GM21390 (cell line): ENCODE results near the gene UCKL1.
"Not testable (repeated sequence)": the region's sequence is repeated elsewhere in the genome, so short reads cannot be mapped to it uniquely, and the experiment has no call there.

ENCODE experiments used
- ATAC-seq: cut with Tn5 transposase; IDR thresholded peaks from one replicate; pipeline ENCODE4 v1.9.1; 2021; ENCODE audit not compliant: unreplicated experiment

Gene UCKL1

GRCh38 chr20:63955827-63956663, at the start of gene UCKL1:
Gene UCKL1 (minus strand): TSS chr20:63956416. CDS start chr20:63956372, 44 bp downstream.
- peak; percentile 59 for ATAC-seq

DNA sequence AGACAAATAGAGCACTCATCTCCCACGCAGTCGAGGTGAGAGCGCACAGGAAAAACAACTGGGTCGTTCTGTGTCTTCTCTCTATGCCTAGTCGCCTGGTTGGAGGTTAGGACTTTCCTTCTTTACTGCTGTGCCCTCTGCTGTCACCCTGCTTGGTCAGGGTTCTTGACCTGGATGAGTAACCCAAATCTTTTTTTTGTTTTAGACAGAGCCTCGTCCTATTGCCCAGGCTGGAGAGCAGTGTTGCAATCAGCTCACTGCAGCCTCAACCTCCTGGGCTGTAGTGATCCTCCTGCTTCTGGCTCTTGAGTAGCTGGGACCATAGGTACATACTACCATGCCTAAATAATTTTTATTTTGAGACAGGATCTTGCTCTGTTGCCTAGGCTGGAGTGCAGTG, 49.2 kb upstream of the UCKL1 start:
- ATAC-seq = no peak

GRCh38 chr20:64003960-64004725, 47.9 kb upstream of the UCKL1 start:
- ATAC-seq = no peak

GRCh38 chr20:64001607-64002011, 45.4 kb upstream of the UCKL1 start:
- no peak for ATAC-seq

- no peak for ATAC-seq
These were observed 44.7 kb upstream of the UCKL1 start for GRCh38 chr20:64000906-64001305.

DNA sequence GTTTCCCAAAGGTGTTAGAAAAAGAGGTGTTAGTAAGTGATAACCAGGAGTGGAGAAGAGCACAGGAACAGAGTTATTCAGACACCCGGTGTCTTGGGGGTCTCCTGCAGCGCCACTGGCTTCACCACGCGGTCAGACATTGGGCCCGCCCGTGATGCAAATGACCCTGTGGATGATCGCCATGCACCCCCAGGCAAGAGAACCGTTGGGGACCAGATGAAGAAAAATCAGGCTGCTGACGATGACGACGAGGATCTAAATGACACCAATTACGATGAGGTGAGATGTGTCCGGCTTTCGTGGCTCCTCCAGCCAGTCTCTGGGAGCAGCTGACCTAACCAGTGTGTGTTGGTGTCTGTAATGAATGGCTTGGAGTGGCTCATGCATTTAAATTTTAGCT, 26.7 kb upstream of the UCKL1 start:
- ATAC-seq = no peak

DNA sequence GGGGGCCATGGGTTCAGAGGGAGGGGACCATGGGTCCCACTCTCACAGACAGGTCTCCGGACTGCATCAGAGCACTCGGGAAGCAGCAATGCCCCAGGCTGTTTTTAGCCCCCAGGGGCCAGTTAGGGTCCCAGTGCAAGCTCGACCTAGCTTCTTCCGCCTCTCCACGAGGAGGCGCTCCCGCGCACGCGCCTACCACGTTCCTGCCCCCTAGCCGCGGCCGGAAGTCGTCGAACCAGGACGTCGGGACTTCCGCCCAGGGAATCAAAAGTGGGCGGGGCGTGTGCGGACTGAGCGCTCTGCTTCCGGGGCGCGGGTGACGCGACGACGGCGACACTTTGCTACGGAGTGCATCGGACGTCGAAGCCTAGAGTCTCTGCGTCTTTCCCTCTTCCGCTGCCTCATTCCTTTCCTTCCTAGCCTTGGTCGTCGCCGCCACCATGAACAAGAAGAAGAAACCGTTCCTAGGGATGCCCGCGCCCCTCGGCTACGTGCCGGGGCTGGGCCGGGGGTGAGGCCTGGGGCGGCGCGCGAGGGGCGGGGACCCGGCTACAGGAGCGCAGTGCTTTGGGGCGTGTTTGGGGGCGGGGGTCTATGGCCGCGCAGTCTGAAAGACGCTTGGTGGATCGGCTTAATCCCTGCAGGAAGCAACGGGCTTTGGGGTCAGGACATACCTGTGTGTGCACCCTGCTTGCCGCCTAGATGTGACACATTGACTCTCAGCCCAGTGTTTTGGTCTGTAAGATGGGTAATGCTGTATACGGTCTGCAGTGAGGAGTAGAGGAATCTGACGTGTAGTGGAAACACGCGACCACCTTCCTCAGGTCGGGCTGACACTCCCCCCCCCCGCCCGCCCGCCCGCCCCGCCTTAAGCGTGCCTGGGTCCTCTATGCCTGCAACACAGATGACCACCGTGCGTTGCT, 24.9 kb upstream of the UCKL1 start, which contains the start of gene PRPF6:
PRPF6 (plus strand) TSS at position 327 of the 923 bp plus-strand sequence; CDS start at position 441, 114 bp downstream.
- peak; percentile 47 for ATAC-seq

DNA sequence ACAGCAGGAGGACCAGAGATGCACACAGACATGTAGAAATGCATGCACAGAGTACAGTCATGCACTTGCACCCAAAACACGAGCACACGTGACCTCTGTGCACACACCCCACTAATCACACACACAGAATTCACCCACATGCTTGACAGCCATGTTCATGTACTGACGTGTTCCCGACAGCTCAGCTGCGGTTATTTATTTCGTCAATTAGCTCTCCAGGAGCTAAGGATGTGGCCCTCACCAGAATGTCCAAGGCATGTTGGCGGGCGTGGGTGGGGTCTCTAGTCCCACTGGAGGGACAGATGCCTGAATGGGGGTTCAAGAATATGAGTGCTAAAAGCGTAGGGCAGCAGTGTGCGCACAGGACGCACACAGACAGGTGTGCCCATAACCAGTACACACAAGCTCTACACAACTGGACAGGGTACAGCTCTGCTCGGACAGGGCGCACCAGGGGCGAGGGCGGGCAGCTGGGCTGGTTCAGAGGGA, 24.1 kb upstream of the UCKL1 start:
- ATAC-seq = peak; percentile 4

GRCh38 chr20:63979557-63980316, 23.5 kb upstream of the UCKL1 start, which contains the start of gene SAMD10:
Gene SAMD10 (minus strand): TSS chr20:63979642. CDS start chr20:63979467, 175 bp downstream.
- peak; percentile 29 for ATAC-seq

GRCh38 chr20:63979229-63979556, 23.0 kb upstream of the UCKL1 start:
- no peak for ATAC-seq

GRCh38 chr20:63978319-63979228, 22.4 kb upstream of the UCKL1 start:
- no peak for ATAC-seq

DNA sequence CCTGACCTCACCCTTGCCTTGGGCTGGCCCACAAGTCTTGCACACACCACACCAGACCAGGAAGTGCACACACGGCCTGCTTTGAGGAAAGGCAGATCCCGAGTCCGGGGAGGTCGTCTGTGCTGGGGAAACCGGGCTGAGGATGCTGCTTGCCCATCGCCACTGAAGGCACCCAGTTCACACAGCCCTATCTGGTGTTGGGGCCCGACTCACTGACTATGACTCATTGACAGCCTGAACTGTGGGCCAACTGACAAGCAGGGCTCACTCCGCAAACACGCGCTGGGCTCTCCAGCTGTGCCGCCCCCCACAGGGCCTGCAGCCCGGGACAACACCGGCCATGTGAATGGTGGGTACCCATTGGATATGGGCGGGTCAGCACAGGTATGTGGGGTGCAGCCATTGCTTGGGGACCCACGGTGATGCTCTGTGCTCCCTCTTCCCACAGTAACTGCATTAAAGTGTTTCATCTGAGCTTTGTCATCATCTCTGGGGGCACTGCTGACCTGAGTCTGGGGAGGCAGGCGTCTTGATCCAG, 21.6 kb upstream of the UCKL1 start:
- no peak for ATAC-seq

DNA sequence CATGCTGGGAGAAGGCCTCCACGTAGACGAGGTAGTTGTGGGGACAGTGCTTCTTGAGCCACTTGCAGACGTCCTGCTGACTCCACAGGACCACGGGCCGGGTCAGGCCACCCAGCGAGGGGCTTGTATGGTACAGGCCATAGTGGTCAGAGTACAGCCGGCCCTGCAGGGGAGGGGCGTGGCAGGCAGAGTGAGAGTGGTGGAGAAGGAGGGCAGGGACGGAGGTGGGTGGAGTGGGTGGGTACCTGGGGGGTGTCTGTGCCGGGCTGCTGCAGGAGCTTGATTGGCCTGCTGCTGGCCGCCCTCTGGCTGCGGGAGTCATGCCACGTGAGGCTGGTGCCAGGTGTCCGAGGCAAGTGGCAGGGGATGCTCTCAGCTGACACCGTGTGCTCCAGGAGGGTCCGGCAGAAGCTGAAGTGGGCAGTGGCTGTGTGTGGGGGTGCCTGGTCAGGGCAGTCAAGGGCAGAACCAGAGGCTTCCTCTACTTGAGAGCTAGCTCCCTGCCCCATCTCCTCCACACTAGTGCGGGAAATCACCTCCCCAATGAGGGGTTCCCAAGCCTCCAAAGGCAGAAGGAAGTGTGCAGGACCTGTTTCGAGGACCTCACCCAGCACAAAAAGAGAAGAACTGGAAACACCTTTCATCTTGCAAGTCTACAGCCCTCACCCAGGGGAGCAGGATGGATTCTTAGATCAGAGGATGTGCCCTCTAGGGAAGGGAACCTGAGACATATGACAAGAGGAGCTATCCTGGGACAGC, 20.9 kb upstream of the UCKL1 start:
- ATAC-seq = no peak

DNA sequence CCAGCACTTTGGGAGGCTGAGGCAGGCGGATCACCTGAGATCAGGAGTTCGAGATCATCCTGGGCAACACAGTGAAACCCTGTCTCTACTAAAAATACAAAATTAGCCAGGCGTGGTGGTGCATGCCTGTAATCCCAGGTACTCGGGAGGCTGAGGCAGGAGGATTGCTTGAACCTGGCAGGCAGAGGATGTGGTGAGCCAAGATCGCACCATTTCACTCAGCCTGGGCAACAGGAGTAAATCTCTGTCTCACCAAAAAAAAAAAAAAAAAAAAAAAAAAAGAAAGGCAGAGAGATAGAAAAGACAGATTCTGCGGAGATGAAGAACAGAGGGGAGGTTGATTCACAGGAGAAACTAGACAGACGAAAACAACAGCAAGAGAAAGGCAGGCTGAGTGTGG, 20.3 kb upstream of the UCKL1 start:
- not testable (repeated sequence) for ATAC-seq

DNA sequence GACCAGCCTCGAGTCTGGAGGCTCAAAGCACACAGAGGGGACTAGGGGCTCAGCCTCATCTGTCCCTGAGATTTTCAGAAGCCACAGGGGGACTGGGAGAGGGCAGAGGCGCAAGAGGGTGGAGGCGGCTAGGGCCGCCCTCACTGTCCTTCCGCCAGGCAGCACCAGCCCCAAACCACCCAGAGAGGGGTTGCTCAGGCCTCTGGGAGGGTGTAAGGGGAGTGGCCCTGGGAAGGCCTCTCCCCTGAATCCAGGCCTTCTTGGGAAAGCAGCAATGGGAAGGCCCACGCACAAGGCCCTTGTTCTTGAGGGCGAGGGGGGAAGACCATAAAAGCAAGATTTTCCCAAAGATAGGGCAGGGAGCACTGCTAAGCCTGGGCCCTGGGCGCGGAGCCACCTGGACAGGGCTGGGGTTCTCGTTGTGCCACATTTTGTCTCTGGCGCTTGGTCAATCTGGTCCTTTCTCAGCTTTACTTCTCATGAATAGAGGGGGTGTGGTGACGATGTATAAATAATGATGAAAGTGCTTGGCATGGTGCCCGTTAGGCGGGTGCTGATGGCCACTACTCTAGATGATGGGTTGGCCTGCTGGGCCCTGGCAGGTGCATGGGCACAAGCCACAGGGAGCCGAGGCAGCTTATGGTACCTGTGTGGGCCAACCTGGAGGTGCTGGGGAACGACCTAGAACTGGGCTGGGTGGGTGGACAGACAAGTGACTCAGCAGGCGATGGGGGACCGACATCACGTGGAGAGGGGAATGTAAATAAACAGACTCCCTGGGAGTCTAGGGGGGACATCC, 18.4 kb upstream of the UCKL1 start:
- no peak for ATAC-seq

DNA sequence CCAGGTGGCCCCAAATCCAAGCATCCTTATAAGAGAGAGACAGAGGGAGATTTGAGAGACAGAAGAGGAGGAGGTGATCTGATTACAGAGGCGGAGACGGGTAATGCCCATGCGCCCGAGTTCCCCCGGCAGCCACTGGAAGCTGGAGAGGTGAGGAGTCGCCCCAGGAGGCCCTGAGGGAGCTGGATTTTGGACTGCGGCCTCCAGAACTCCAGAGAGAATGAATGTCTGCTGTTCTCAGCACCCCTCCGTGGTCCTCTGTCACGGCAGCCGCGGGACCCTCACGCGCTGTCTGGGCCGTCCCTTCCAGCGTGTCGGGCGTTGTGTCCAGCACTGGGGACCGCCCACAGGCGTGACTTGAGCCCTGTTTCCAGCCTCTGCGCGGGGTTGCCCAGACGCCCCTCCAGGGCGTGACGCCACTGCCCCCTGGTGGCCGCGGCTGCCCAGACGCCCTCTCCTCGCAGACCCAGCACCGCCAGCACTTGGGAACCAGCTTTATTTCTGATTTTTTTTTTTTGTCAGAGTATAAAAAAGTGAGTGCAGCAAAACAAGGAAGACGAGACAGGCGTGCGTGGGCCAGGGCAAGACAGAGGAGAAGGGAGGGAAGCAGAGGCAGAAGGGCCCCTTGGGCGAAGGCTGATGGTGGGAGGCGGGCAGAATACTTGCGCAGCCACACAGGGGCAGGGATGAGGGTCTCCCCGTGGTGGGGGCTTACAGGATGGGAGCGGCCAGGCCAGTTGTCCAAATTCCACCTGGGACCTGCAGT, 17.6 kb upstream of the UCKL1 start:
- ATAC-seq = no peak

GRCh38 chr20:63973160-63973479, 16.9 kb upstream of the UCKL1 start:
- ATAC-seq = no peak
